ENCODE measurements around the gene CDH16. TPM values are rescaled to one million over a fixed set of nuclear protein-coding genes. Genes with fewer than 3 reads are reported as not detected.

CDH16 gene
- total RNA-seq, 1 donor from 2014 or later = not detected

DNA sequence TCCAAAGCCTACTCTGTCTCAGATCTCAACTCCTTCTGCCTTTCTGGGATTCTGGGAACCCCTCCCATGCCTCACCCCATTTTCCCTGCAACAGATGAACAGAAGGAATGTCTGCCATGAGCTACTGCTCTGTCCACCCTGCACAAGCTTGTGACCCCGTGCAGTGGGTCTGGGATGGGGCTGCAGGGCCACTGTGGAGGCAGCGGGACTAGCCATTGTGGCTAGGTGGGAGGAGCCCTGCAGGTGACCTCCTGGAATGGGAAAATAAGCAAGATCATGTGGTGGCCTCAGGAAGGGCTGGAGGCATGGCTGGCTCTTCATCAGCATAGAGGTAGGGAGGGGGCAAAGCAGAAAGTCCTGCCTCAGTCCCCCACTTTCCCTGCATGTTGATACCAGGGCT, 24.6 kb downstream of the CDH16 start:
- no peak overlapping the region for H3K4me3 ChIP-seq (ENCODE audit: low read length in 3 of 3)
- H3K9me3 ChIP-seq (ENCODE audit: control insufficient read depth in 3 of 3, low read length in 3 of 3) = no peaks in the 10 kb centered on the region
- H3K27ac ChIP-seq (ENCODE audit: low read depth, low read length) = no peak overlapping the region
- peaks cover 7 to 28% (median 20%) of the 10 kb centered on the region in 3 donors for H3K4me1 ChIP-seq (ENCODE audit: control insufficient read depth in 3 of 3, insufficient read depth in 3 of 3, low read length in 3 of 3)
- H3K36me3 ChIP-seq (ENCODE audit: control insufficient read depth in 3 of 3, insufficient read depth in 3 of 3, low read length in 3 of 3) = no peaks in the 10 kb centered on the region
- H3K27me3 ChIP-seq (ENCODE audit: control insufficient read depth in 3 of 3, insufficient read depth in 3 of 3, low read length in 3 of 3) = no peaks in the 10 kb centered on the region
- no peak overlapping the region for H3K9ac ChIP-seq (ENCODE audit: low read depth in 1 of 3, low read length in 3 of 3)

DNA sequence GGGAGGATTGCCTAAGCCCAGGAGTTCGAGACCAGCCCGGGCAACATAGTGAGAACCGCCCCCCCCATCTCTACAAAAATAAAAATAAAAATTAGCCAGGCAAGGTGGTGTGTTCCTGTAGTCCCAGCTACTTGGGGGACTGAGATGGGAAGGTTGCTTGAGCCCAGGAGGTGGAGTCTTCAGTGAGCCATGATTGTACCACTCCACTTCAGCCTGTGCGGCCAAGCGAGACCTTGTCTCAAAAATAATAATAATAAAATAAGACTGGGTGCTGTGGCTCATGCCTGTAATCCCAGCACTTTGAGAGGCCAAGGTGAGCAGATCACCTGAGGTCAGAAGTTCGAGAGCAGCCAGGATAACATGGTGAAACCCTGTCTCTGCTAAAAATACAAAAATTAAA, 26.9 kb downstream of the CDH16 start:
- H3K27ac ChIP-seq (ENCODE audit: low read depth, low read length) = no peak overlapping the region
- H3K9me3 ChIP-seq (ENCODE audit: control insufficient read depth in 3 of 3, low read length in 3 of 3) = no peaks in the 10 kb centered on the region
- H3K27me3 ChIP-seq (ENCODE audit: control insufficient read depth in 3 of 3, insufficient read depth in 3 of 3, low read length in 3 of 3) = no peaks in the 10 kb centered on the region
- H3K4me1 ChIP-seq (ENCODE audit: control insufficient read depth in 3 of 3, insufficient read depth in 3 of 3, low read length in 3 of 3) = peaks cover 3 to 19% (median 12%) of the 10 kb centered on the region in 3 donors
- peaks cover 0 to under 1% (median 0%) of the 10 kb centered on the region in 3 donors for H3K36me3 ChIP-seq (ENCODE audit: control insufficient read depth in 3 of 3, insufficient read depth in 3 of 3, low read length in 3 of 3)
- no peak overlapping the region for H3K9ac ChIP-seq (ENCODE audit: low read depth in 1 of 3, low read length in 3 of 3)
- H3K4me3 ChIP-seq (ENCODE audit: low read length in 3 of 3) = no peak overlapping the region

DNA sequence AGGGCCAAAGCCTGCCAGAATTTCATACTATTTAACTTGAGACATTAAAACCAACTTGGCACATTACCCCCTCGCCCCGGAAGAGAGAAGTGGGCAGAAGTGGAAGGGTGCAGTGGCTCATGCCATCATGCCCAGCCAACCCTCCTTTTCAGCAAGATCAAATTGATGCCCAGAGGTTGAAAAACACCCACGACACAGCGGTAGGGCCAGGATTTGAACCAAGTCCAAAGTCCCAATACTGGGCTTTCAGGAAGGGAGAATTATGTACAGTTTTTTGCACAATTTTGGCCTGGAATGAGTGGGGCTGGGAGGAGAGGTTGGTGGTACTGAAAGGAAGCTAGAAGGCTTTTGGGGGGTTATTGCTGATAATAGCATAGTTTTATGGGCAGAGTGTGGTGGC, 27.3 kb downstream of the CDH16 start:
- Histone ChIP-seq H3K4me1 (ENCODE audit: control insufficient read depth in 3 of 3, insufficient read depth in 3 of 3, low read length in 3 of 3) (peaks cover 3 to 19% (median 12%) of the 10 kb centered on the region in 3 donors), H3K27me3 (ENCODE audit: control insufficient read depth in 3 of 3, insufficient read depth in 3 of 3, low read length in 3 of 3) (no peaks in the 10 kb centered on the region), H3K27ac (ENCODE audit: low read depth, low read length) (no peak overlapping the region), H3K36me3 (ENCODE audit: control insufficient read depth in 3 of 3, insufficient read depth in 3 of 3, low read length in 3 of 3) (peaks cover 0 to 5% (median 0%) of the 10 kb centered on the region in 3 donors), H3K9me3 (ENCODE audit: control insufficient read depth in 3 of 3, low read length in 3 of 3) (no peaks in the 10 kb centered on the region), H3K9ac (ENCODE audit: low read depth in 1 of 3, low read length in 3 of 3) (no peak overlapping the region), H3K4me3 (ENCODE audit: low read length in 3 of 3) (no peak overlapping the region)

GRCh38 chr16:66890799-66891198, 27.9 kb downstream of the CDH16 start:
- Histone ChIP-seq H3K9me3 (ENCODE audit: control insufficient read depth in 3 of 3, low read length in 3 of 3) (no peaks in the 10 kb centered on the region), H3K27me3 (ENCODE audit: control insufficient read depth in 3 of 3, insufficient read depth in 3 of 3, low read length in 3 of 3) (no peaks in the 10 kb centered on the region), H3K4me3 (ENCODE audit: low read length in 3 of 3) (no peak overlapping the region), H3K4me1 (ENCODE audit: control insufficient read depth in 3 of 3, insufficient read depth in 3 of 3, low read length in 3 of 3) (peaks cover 3 to 14% (median 9%) of the 10 kb centered on the region in 3 donors), H3K27ac (ENCODE audit: low read depth, low read length) (no peak overlapping the region), H3K9ac (ENCODE audit: low read depth in 1 of 3, low read length in 3 of 3) (peak overlapping the region in 1 of 3 donors; percentile 28), H3K36me3 (ENCODE audit: control insufficient read depth in 3 of 3, insufficient read depth in 3 of 3, low read length in 3 of 3) (peaks cover 0 to 7% (median 0%) of the 10 kb centered on the region in 3 donors)

- no peaks in the 10 kb centered on the region for H3K27me3 ChIP-seq (ENCODE audit: control insufficient read depth in 3 of 3, insufficient read depth in 3 of 3, low read length in 3 of 3)
- no peaks in the 10 kb centered on the region for H3K9me3 ChIP-seq (ENCODE audit: control insufficient read depth in 3 of 3, low read length in 3 of 3)
- peaks cover 11 to 16% (median 11%) of the 10 kb centered on the region in 3 donors for H3K36me3 ChIP-seq (ENCODE audit: control insufficient read depth in 3 of 3, insufficient read depth in 3 of 3, low read length in 3 of 3)
- H3K4me3 ChIP-seq (ENCODE audit: low read length in 3 of 3) = no peak overlapping the region
- no peak overlapping the region for H3K9ac ChIP-seq (ENCODE audit: low read depth in 1 of 3, low read length in 3 of 3)
- no peak overlapping the region for H3K27ac ChIP-seq (ENCODE audit: low read depth, low read length)
- H3K4me1 ChIP-seq (ENCODE audit: control insufficient read depth in 3 of 3, insufficient read depth in 3 of 3, low read length in 3 of 3) = peaks cover 0 to 4% (median 0%) of the 10 kb centered on the region in 3 donors
Observed at GRCh38 chr16:66889622-66890021, 29.1 kb downstream of the CDH16 start.

- H3K9me3 ChIP-seq (ENCODE audit: control insufficient read depth in 3 of 3, low read length in 3 of 3) = no peaks in the 10 kb centered on the region
- H3K27ac ChIP-seq (ENCODE audit: low read depth, low read length) = no peak overlapping the region
- no peaks in the 10 kb centered on the region for H3K27me3 ChIP-seq (ENCODE audit: control insufficient read depth in 3 of 3, insufficient read depth in 3 of 3, low read length in 3 of 3)
- peaks cover 0 to 4% (median 0%) of the 10 kb centered on the region in 3 donors for H3K4me1 ChIP-seq (ENCODE audit: control insufficient read depth in 3 of 3, insufficient read depth in 3 of 3, low read length in 3 of 3)
- peaks cover 14 to 19% (median 16%) of the 10 kb centered on the region in 3 donors for H3K36me3 ChIP-seq (ENCODE audit: control insufficient read depth in 3 of 3, insufficient read depth in 3 of 3, low read length in 3 of 3)
- no peak overlapping the region for H3K9ac ChIP-seq (ENCODE audit: low read depth in 1 of 3, low read length in 3 of 3)
- H3K4me3 ChIP-seq (ENCODE audit: low read length in 3 of 3) = no peak overlapping the region
Observed at GRCh38 chr16:66888647-66889615, 29.8 kb downstream of the CDH16 start.

GRCh38 chr16:66886914-66887313, 31.8 kb downstream of the CDH16 start:
- no peak overlapping the region for H3K9ac ChIP-seq (ENCODE audit: low read depth in 1 of 3, low read length in 3 of 3)
- H3K36me3 ChIP-seq (ENCODE audit: control insufficient read depth in 3 of 3, insufficient read depth in 3 of 3, low read length in 3 of 3) = peaks cover 14 to 19% (median 16%) of the 10 kb centered on the region in 3 donors
- no peaks in the 10 kb centered on the region for H3K27me3 ChIP-seq (ENCODE audit: control insufficient read depth in 3 of 3, insufficient read depth in 3 of 3, low read length in 3 of 3)
- H3K4me1 ChIP-seq (ENCODE audit: control insufficient read depth in 3 of 3, insufficient read depth in 3 of 3, low read length in 3 of 3) = peaks cover 0 to 4% (median 0%) of the 10 kb centered on the region in 3 donors
- H3K27ac ChIP-seq (ENCODE audit: low read depth, low read length) = no peak overlapping the region
- H3K9me3 ChIP-seq (ENCODE audit: control insufficient read depth in 3 of 3, low read length in 3 of 3) = no peaks in the 10 kb centered on the region
- H3K4me3 ChIP-seq (ENCODE audit: low read length in 3 of 3) = no peak overlapping the region

GRCh38 chr16:66886321-66886720, 32.4 kb downstream of the CDH16 start:
- Histone ChIP-seq H3K9ac (ENCODE audit: low read depth in 1 of 3, low read length in 3 of 3) (no peak overlapping the region), H3K4me3 (ENCODE audit: low read length in 3 of 3) (no peak overlapping the region), H3K27ac (ENCODE audit: low read depth, low read length) (no peak overlapping the region), H3K4me1 (ENCODE audit: control insufficient read depth in 3 of 3, insufficient read depth in 3 of 3, low read length in 3 of 3) (peaks cover 0 to 8% (median 2%) of the 10 kb centered on the region in 3 donors), H3K36me3 (ENCODE audit: control insufficient read depth in 3 of 3, insufficient read depth in 3 of 3, low read length in 3 of 3) (peaks cover 14 to 19% (median 16%) of the 10 kb centered on the region in 3 donors), H3K27me3 (ENCODE audit: control insufficient read depth in 3 of 3, insufficient read depth in 3 of 3, low read length in 3 of 3) (no peaks in the 10 kb centered on the region), H3K9me3 (ENCODE audit: control insufficient read depth in 3 of 3, low read length in 3 of 3) (no peaks in the 10 kb centered on the region)

DNA sequence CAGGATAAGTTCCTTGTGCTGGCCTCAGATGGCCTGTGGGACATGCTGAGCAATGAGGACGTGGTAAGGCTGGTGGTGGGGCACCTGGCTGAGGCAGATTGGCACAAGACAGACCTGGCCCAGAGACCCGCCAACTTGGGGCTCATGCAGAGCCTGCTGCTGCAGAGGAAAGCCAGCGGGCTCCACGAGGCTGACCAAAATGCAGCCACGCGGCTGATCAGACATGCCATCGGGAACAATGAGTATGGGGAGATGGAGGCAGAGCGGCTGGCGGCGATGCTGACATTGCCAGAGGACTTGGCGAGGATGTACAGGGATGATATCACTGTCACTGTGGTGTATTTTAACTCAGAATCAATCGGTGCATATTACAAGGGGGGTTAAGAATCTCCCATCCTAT, 33.2 kb downstream of the CDH16 start:
- Histone ChIP-seq H3K4me3 (ENCODE audit: low read length in 3 of 3) (no peak overlapping the region), H3K27me3 (ENCODE audit: control insufficient read depth in 3 of 3, insufficient read depth in 3 of 3, low read length in 3 of 3) (no peaks in the 10 kb centered on the region), H3K4me1 (ENCODE audit: control insufficient read depth in 3 of 3, insufficient read depth in 3 of 3, low read length in 3 of 3) (peaks cover 0 to 11% (median 6%) of the 10 kb centered on the region in 3 donors), H3K9ac (ENCODE audit: low read depth in 1 of 3, low read length in 3 of 3) (no peak overlapping the region), H3K36me3 (ENCODE audit: control insufficient read depth in 3 of 3, insufficient read depth in 3 of 3, low read length in 3 of 3) (peaks cover 14 to 19% (median 16%) of the 10 kb centered on the region in 3 donors), H3K9me3 (ENCODE audit: control insufficient read depth in 3 of 3, low read length in 3 of 3) (no peaks in the 10 kb centered on the region), H3K27ac (ENCODE audit: low read depth, low read length) (no peak overlapping the region)

GRCh38 chr16:66882702-66883101, 36.0 kb downstream of the CDH16 start:
- Histone ChIP-seq H3K27ac (ENCODE audit: low read depth, low read length) (no peak overlapping the region), H3K9me3 (ENCODE audit: control insufficient read depth in 3 of 3, low read length in 3 of 3) (no peaks in the 10 kb centered on the region), H3K4me3 (ENCODE audit: low read length in 3 of 3) (no peak overlapping the region), H3K36me3 (ENCODE audit: control insufficient read depth in 3 of 3, insufficient read depth in 3 of 3, low read length in 3 of 3) (peaks cover 14 to 19% (median 16%) of the 10 kb centered on the region in 3 donors), H3K27me3 (ENCODE audit: control insufficient read depth in 3 of 3, insufficient read depth in 3 of 3, low read length in 3 of 3) (no peaks in the 10 kb centered on the region), H3K9ac (ENCODE audit: low read depth in 1 of 3, low read length in 3 of 3) (no peak overlapping the region), H3K4me1 (ENCODE audit: control insufficient read depth in 3 of 3, insufficient read depth in 3 of 3, low read length in 3 of 3) (peaks cover 4 to 18% (median 13%) of the 10 kb centered on the region in 3 donors)
